A673 (cell line): ENCODE results near the gene BEGAIN. TPM values are rescaled to one million over a fixed set of nuclear protein-coding genes. Genes with fewer than 3 reads are reported as not detected.
"Not testable (repeated sequence)": the region's sequence is repeated elsewhere in the genome, so short reads cannot be mapped to it uniquely, and the experiment has no call there.

Source experiments
- BruUV-seq: library from RNA; stranded (reverse); fragments of 400-500 nt; replicated peaks from 2 replicates; lab custom pipeline; 2021; lab: Mats Ljungman, UMichigan
- CTCF ChIA-PET: fragments of 300-600 bp; sonication (Branson Sonifier 250); formaldehyde crosslinking; loops from one replicate; lab custom pipeline; 2022; ENCODE audit warnings: antibody characterized with exemption; lab: Charles Lee
- POLR2A ChIA-PET: fragments of 300-600 bp; sonication (Branson Sonifier 250); formaldehyde crosslinking; loops from one replicate; lab custom pipeline; 2022; ENCODE audit warnings: antibody characterized with exemption; ENCODE audit not compliant: low non-redundant PET; lab: Charles Lee
- DNase-seq: peaks from one replicate; pipeline ENCODE4 v3.0.0-alpha.2; 2015; ENCODE audit warnings: low spot score
- H3K27ac ChIP-seq: fragments of 200-600 bp; sonication (generic); 2 replicates; pipeline ENCODE4 v1.5.1; 2016; ENCODE audit warnings: mixed run types, low read depth, mild to moderate bottlenecking, mixed read lengths, antibody characterized with exemption, low read length; ENCODE audit not compliant: poor library complexity, severe bottlenecking
- H3K27me3 ChIP-seq: fragments of 200-600 bp; sonication (generic); replicated peaks from 2 replicates; pipeline ENCODE4 v1.6.1; 2017; ENCODE audit warnings: mixed run types, low read depth, mild to moderate bottlenecking, mixed read lengths, antibody characterized with exemption, low read length; ENCODE audit not compliant: insufficient read depth, poor library complexity
- H3K36me3 ChIP-seq: fragments of 200-600 bp; sonication (generic); 2 replicates; pipeline ENCODE4 v1.6.1; 2016; ENCODE audit warnings: mixed run types, mild to moderate bottlenecking, mixed read lengths, antibody characterized with exemption, low read length; ENCODE audit not compliant: insufficient read depth, poor library complexity, severe bottlenecking
- H3K4me1 ChIP-seq: fragments of 200-600 bp; sonication (generic); 2 replicates; pipeline ENCODE4 v1.6.1; 2017; ENCODE audit warnings: mixed run types, mild to moderate bottlenecking, mixed read lengths, antibody characterized with exemption, low read length; ENCODE audit not compliant: insufficient read depth, poor library complexity, severe bottlenecking
- H3K4me3 ChIP-seq: fragments of 200-600 bp; sonication (generic); 2 replicates; pipeline ENCODE4 v1.5.1; 2016; ENCODE audit warnings: low read depth, mixed run types, mild to moderate bottlenecking, mixed read lengths, low read length; ENCODE audit not compliant: poor library complexity, severe bottlenecking
- H3K9me3 ChIP-seq: fragments of 200-600 bp; sonication (generic); 2 replicates; pipeline ENCODE4 v1.6.1; 2016; ENCODE audit warnings: mixed run types, low read depth, mild to moderate bottlenecking, mixed read lengths, antibody characterized with exemption, low read length; ENCODE audit not compliant: poor library complexity, severe bottlenecking
- EZH2 ChIP-seq: fragments of 200-600 bp; sonication (generic); IDR thresholded peaks from 2 replicates; pipeline ENCODE4 v1.6.1; 2017; ENCODE audit warnings: borderline replicate concordance, low read depth, mild to moderate bottlenecking, mixed read lengths, antibody characterized with exemption, low read length; ENCODE audit not compliant: poor library complexity, severe bottlenecking
- intact Hi-C: fragments of 100-400 bp; cut with micrococcal nuclease; formaldehyde crosslinking; loops from one replicate; pipeline ENCODE4 v1.10.0; 2022; ENCODE audit not compliant: unreplicated experiment
- total RNA-seq: library from RNA; stranded (reverse); gene quantifications from 2 replicates; pipeline ENCODE4 v1.2.3, GENCODE V29; 2021
- TF ChIP-seq, protein P1 (sequence below): fragments of 300-800, 200-600 bp; sonication (generic); conservative IDR thresholded peaks from 2 replicates; pipeline ENCODE4 v1.5.1; 2017; ENCODE audit warnings: low read depth, mild to moderate bottlenecking, antibody characterized with exemption, low read length, moderate library complexity, mixed read lengths

BEGAIN gene
- total RNA-seq, 1 experiment from 2014 or later = 0.84 TPM

GRCh38 chr14:100523843-100524169 lies 63.4 kb downstream of the BEGAIN start:
- CTCF ChIA-PET = interaction anchor here (1.6 kb wide), 1 partner anchor 122 kb away, joined by 11 read pairs; no protein-coding TSS in a partner anchor
- Histone ChIP-seq H3K4me1 (peaks cover 4% of the 10 kb centered on the region), H3K36me3 (no peaks in the 10 kb centered on the region), H3K4me3 (no peak overlapping the region), H3K9me3 (no peaks in the 10 kb centered on the region), H3K27me3 (no peaks in the 10 kb centered on the region), H3K27ac (no peak overlapping the region)
- TF ChIP-seq EZH2 = no peak
- TF ChIP-seq, protein P1, sequence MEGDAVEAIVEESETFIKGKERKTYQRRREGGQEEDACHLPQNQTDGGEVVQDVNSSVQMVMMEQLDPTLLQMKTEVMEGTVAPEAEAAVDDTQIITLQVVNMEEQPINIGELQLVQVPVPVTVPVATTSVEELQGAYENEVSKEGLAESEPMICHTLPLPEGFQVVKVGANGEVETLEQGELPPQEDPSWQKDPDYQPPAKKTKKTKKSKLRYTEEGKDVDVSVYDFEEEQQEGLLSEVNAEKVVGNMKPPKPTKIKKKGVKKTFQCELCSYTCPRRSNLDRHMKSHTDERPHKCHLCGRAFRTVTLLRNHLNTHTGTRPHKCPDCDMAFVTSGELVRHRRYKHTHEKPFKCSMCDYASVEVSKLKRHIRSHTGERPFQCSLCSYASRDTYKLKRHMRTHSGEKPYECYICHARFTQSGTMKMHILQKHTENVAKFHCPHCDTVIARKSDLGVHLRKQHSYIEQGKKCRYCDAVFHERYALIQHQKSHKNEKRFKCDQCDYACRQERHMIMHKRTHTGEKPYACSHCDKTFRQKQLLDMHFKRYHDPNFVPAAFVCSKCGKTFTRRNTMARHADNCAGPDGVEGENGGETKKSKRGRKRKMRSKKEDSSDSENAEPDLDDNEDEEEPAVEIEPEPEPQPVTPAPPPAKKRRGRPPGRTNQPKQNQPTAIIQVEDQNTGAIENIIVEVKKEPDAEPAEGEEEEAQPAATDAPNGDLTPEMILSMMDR = no peak
- BruUV-seq = no TSS peak
- no peak for DNase-seq
- POLR2A ChIA-PET = no interaction called here
- intact Hi-C loops = loop anchor here (2.0 to 10.0 kb wide), 2 partner anchors 121 to 139 kb away; no protein-coding TSS in a partner anchor

DNA sequence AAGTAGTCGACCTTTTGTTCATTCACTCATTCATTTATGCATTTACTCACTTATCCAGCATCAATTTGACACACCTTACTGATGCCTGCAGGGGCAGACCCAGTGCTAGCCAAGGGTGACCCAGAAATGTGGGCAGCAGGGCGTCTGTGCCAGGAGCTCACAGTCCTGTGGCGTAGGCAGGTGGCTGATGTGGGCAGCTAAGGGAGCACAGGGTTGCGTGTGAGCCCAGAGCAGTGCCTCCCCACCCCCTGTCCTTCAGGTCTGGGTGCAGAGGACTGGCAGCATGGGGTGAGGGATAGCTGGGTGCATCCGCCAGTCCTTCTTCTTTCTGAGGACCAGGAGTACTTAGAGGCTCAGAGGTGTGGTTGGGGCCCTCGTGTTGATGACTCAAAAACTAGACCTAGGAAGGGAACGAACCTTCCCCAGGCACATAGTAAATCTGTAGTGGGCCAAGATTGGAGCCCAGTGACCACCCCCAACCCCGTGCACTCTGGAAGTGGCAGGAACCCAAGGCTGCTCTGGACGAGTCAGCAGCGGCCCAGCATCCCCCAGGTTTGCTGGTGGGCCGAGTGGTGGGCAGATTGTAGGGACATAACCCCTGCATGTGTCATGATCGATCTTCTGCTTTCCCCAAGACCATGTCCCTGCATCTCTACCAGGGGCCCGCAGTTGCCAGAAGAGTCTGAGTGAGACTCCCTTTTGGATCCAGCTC lies 63.9 kb downstream of the BEGAIN start:
- Histone ChIP-seq H3K9me3 (no peaks in the 10 kb centered on the region), H3K36me3 (no peaks in the 10 kb centered on the region), H3K4me3 (no peak overlapping the region), H3K27me3 (no peaks in the 10 kb centered on the region), H3K27ac (no peak overlapping the region), H3K4me1 (peaks cover 4% of the 10 kb centered on the region)
- BruUV-seq = no TSS peak
- no peak for TF ChIP-seq EZH2
- TF ChIP-seq, protein P1 = no peak
- CTCF ChIA-PET = no interaction called here
- intact Hi-C loops = loop anchor here (10.0 kb wide), 1 partner anchor 138 kb away; no protein-coding TSS in a partner anchor
- DNase-seq = no peak
- POLR2A ChIA-PET = no interaction called here

DNA sequence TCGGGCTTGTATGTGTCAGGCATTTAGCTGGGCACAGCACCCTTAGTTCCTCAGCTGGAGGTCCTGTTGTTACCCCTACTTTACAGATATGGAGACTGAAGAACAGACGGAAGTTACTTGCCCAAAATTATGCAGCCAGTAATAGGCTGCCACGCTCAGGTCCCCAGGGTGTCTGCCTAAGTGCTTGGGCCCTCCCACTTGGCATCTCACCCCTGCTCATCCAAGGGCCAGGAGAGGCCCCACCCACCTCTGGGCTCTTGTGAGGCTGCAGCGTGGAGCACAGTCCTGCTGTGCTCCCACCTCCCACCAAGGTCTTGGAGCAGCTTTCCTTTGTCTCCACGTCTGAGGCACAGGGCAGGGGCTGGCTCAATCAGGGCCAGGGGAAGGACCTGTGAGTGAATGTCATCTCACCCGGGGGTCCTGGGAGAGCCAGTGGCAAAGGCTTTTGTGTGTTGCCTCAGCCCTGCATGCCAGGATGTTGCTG lies 64.6 kb downstream of the BEGAIN start:
- POLR2A ChIA-PET = no interaction called here

DNA sequence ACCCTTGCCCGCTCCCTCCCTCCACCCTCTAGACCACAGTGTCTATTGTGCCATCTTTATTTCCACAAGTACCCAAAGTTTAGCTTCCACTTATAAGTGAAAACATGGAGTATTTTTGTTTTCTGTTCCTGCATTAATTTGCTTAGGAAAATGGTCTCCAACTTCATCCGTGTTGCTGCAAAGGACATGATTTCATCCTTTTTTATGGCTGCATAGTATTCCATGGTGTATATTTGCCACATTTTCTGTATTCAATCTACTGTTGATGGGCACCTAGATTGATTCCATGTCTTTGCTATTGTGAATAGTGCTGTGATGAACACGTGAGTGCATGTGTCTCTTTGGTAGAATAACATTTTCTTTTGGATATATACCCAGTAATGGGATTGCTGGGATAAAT lies 81.2 kb downstream of the BEGAIN start:
- intact Hi-C loops, H3K4me1 ChIP-seq, CTCF ChIA-PET, H3K27ac ChIP-seq, BruUV-seq, H3K36me3 ChIP-seq, DNase-seq, H3K4me3 ChIP-seq, H3K27me3 ChIP-seq, POLR2A ChIA-PET, H3K9me3 ChIP-seq: not testable (repeated sequence)

More for the DNA sequence above, 64.6 kb downstream of the BEGAIN start:
- BruUV-seq = no TSS peak
- no peaks in the 10 kb centered on the region for H3K36me3 ChIP-seq
- peak; percentile 66 for DNase-seq
- CTCF ChIA-PET = no interaction called here
- TF ChIP-seq, protein P1 = no peak
- no peak for TF ChIP-seq EZH2
- peaks cover 4% of the 10 kb centered on the region for H3K4me1 ChIP-seq
- no peak overlapping the region for H3K27ac ChIP-seq
- no peaks in the 10 kb centered on the region for H3K27me3 ChIP-seq
- H3K9me3 ChIP-seq = no peaks in the 10 kb centered on the region
- H3K4me3 ChIP-seq = no peak overlapping the region
- intact Hi-C loops = loop anchor here (10.0 kb wide), 1 partner anchor 138 kb away; no protein-coding TSS in a partner anchor
